BE2C (cell line): ENCODE results near the gene CTSO.
A peak's percentile ranks its signal among the peaks of the same experiment; 100 is the strongest.

Experiments used
- DNase-seq: peaks from one replicate; pipeline ENCODE4 v3.0.0-alpha.2; 2020
- H3K27me3 ChIP-seq: fragments of 250-450 bp; sonication (Bioruptor Pico); 2 replicates; pipeline ENCODE4 v1.5.1; 2020; ENCODE audit warnings: mild to moderate bottlenecking
- H3K36me3 ChIP-seq: fragments of 250-450 bp; sonication (Bioruptor Pico); 2 replicates; pipeline ENCODE4 v1.5.1; 2020; ENCODE audit warnings: mild to moderate bottlenecking
- H3K4me1 ChIP-seq: fragments of 250-450 bp; sonication (Bioruptor Pico); 2 replicates; pipeline ENCODE4 v1.5.1; 2020
- H3K4me3 ChIP-seq: 2 replicates; pipeline ENCODE4 v1.5.1; 2011; ENCODE audit warnings: low read depth, low read length
- H3K9me3 ChIP-seq: fragments of 250-450 bp; sonication (Bioruptor Pico); 2 replicates; pipeline ENCODE4 v1.5.1; 2020
- CTCF ChIP-seq: IDR thresholded peaks from 2 replicates; pipeline ENCODE4 v1.5.1; 2012; ENCODE audit warnings: mild to moderate bottlenecking, low read depth, low read length

CTSO gene

DNA sequence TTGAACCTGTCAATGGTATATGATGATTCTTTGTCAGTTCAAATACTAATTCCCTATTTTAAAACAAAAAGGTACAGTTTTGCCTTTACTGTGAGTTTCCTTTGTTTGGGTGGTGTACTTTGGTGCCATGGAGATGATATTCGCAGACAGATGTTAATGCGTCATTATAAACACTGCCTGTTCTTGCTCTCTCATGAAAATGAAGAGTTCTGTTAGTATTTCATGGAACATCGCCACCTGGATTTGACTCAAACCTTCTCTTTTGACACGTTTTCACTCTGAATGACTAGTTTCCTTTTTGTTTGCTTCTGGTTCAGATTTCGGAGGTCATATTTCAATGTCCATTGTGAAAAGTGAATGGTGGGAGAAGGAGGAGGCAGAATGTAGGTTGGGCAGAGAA lies 6.9 kb upstream of the CTSO start:
- DNase-seq: no peak

GRCh38 chr4:155959417-155959816 lies 5.8 kb upstream of the CTSO start:
- Histone ChIP-seq H3K9me3 (no peaks in the 10 kb centered on the region), H3K4me1 (no peaks in the 10 kb centered on the region), H3K4me3 (no peak overlapping the region), H3K27me3 (peaks cover 3% of the 10 kb centered on the region; the same call in 1 of the 2 replicates), H3K36me3 (no peaks in the 10 kb centered on the region)
- TF ChIP-seq CTCF: no peak
- DNase-seq: no peak

More for the DNA sequence above, 6.9 kb upstream of the CTSO start:
- no peak for TF ChIP-seq CTCF
- Histone ChIP-seq H3K36me3 (no peaks in the 10 kb centered on the region), H3K27me3 (peaks cover 3% of the 10 kb centered on the region; the same call in 1 of the 2 replicates), H3K9me3 (no peaks in the 10 kb centered on the region), H3K4me3 (no peak overlapping the region), H3K4me1 (no peaks in the 10 kb centered on the region)

DNA sequence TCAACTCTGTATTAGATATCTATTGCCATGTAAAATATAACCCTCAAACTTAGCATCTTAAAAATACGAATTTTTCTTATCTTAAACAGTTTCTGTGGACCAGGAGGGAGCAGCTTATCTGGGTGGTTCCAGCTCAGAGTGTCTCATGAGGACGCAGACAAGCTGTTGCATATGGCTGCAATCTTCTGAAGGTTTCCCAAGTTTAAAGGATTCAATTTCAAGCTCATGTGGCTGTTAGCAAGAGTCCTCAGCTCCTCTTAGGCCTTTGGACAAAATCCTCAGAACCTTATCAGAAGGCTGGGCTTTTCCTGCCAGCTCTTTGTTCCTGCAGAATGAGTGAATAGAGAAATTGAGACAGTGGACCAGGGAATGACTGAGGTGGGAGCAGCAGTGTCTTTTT lies 2.8 kb upstream of the CTSO start:
- Histone ChIP-seq H3K9me3 (no peaks in the 10 kb centered on the region), H3K4me3 (no peak overlapping the region), H3K36me3 (no peaks in the 10 kb centered on the region; the same call in 1 of the 2 replicates), H3K27me3 (peaks cover 3% of the 10 kb centered on the region; the same call in 1 of the 2 replicates), H3K4me1 (no peaks in the 10 kb centered on the region)
- no peak for TF ChIP-seq CTCF
- DNase-seq: no peak

DNA sequence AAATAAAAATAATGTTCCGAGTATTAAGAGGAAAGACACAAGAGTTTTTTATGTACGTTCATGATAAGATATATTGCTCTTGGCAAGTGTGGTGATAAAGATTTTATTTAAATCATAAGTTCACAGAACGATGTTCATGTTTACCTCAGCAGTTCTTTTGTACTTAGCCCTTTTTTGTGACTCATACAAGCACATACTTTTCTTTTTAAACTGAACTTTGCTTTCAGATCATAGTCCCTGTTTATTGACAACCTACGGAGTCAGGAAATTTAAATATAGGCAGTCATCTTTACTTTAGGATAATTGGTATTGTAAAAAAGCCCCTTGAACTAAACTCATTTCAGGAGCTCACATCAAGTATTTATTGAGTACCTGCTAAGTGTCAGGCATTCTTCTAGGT lies 1.3 kb upstream of the CTSO start:
- Histone ChIP-seq H3K9me3 (no peaks in the 10 kb centered on the region), H3K27me3 (peaks cover 6% of the 10 kb centered on the region; the same call in 1 of the 2 replicates), H3K4me3 (no peak overlapping the region), H3K4me1 (no peaks in the 10 kb centered on the region), H3K36me3 (no peaks in the 10 kb centered on the region; the same call in 1 of the 2 replicates)
- no peak for DNase-seq
- no peak for TF ChIP-seq CTCF

- Histone ChIP-seq H3K9me3 (no peaks in the 10 kb centered on the region), H3K27me3 (peaks cover 6% of the 10 kb centered on the region; the same call in 1 of the 2 replicates), H3K36me3 (no peaks in the 10 kb centered on the region; the same call in 1 of the 2 replicates), H3K4me1 (no peaks in the 10 kb centered on the region), H3K4me3 (peak overlapping the region; percentile 74)
- no peak for DNase-seq
- no peak for TF ChIP-seq CTCF
Measured at GRCh38 chr4:155954118-155954685, 536 bp upstream of the CTSO start.

DNA sequence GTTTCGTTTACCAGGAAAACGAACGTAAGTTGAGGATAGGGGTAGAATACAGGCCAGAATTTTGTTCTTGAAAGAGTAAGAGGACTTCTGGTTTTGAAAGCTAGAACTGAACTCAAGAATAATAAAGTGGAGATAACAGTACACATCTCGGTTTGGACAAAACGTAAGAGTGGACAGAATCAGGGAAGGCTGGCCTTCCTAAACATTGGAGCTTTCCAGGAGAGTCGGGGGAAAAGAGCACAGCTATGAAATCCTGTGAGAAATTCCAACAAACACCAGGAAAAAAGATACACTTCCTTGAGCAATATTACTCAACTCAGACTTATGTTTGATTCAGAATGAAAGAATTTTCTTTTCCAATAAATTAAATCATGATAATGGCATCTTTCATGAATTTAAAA lies 1.2 kb downstream of the CTSO start:
- no peak for TF ChIP-seq CTCF
- no peaks in the 10 kb centered on the region for H3K9me3 ChIP-seq
- peaks cover 5% of the 10 kb centered on the region; the same call in 1 of the 2 replicates for H3K27me3 ChIP-seq
- no peak overlapping the region for H3K4me3 ChIP-seq
- no peaks in the 10 kb centered on the region; the same call in 1 of the 2 replicates for H3K36me3 ChIP-seq
- no peaks in the 10 kb centered on the region for H3K4me1 ChIP-seq
- no peak for DNase-seq
